Breast epithelium (tissue), 4 donors: ENCODE results near the gene RAB8A. TPM values are rescaled to one million over a fixed set of nuclear protein-coding genes. Genes with fewer than 3 reads are reported as not detected.
"Not testable (repeated sequence)": the region's sequence is repeated elsewhere in the genome, so short reads cannot be mapped to it uniquely, and the experiment has no call there.

Experiments used
- DNase-seq, 2 donors: peaks; one replicate each; pipeline ENCODE4 v3.0.0-alpha.2; 2019; ENCODE audit warnings: low spot score in 2 of 2
- H3K27ac ChIP-seq, 2 donors: fragments of 200-600 bp; sonication (generic) in 1 of 2; one replicate each; pipeline ENCODE4 v1.5.1; 2016 to 2019; ENCODE audit warnings: mild to moderate bottlenecking in 1 of 2
- H3K27me3 ChIP-seq, 2 donors: fragments of 200-600 bp; sonication (generic) in 1 of 2; one replicate each; pipeline versions ENCODE4 v1.5.1 to v1.6.0; 2017 to 2019; ENCODE audit warnings: control low read depth in 1 of 2, mild to moderate bottlenecking in 1 of 2
- H3K36me3 ChIP-seq: fragments of 200-600 bp; one replicate; pipeline ENCODE4 v1.5.1; 2019
- H3K4me1 ChIP-seq, 2 donors: fragments of 200-600 bp; sonication (generic); one replicate each; pipeline ENCODE4 v1.5.1; 2016 to 2019; ENCODE audit warnings: control low read depth in 1 of 2
- H3K4me3 ChIP-seq, 3 donors: fragments of 200-600 bp; sonication (generic); 1 replicate in 2 of 3; 2 replicates in 1 of 3; pipeline ENCODE4 v1.5.1; 2016 to 2019; ENCODE audit warnings: mild to moderate bottlenecking in 3 of 3, moderate library complexity in 2 of 3
- H3K9me3 ChIP-seq, 2 donors: fragments of 200-600 bp; sonication (generic) in 1 of 2; one replicate each; pipeline ENCODE4 v1.5.1; 2016 to 2019; ENCODE audit warnings: control low read depth in 1 of 2
- POLR2A ChIP-seq: fragments of 450-650 bp; IDR thresholded peaks from one replicate; pipeline ENCODE4 v1.6.1; 2016; ENCODE audit warnings: antibody characterized with exemption, mild to moderate bottlenecking, moderate library complexity
- POLR2AphosphoS5 ChIP-seq, 3 donors: sonication (generic); formaldehyde crosslinking; IDR thresholded peaks; one replicate each; pipeline ENCODE4 v1.6.1; 2017; ENCODE audit warnings: antibody characterized with exemption in 3 of 3
- intact Hi-C: fragments of 100-400 bp; cut with DNase I; formaldehyde crosslinking; loops from one replicate; pipeline ENCODE4 v1.15.1; 2023; ENCODE audit warnings: low total_unique reads
- total RNA-seq, 3 donors: library from RNA; depleted of rRNA; stranded (reverse); fragments of >200 nt; gene quantifications; one replicate each; pipeline ENCODE4 v1.1.0, GENCODE V29; 2016
- TF ChIP-seq, protein P1 (sequence below), 3 donors: fragments of 450-650 bp; IDR thresholded peaks; one replicate each; pipeline ENCODE4 v1.5.1; 2016 to 2017; ENCODE audit warnings: antibody characterized with exemption in 3 of 3, mild to moderate bottlenecking in 3 of 3, moderate library complexity in 3 of 3

The RAB8A gene
- total RNA-seq, 3 donors from 2014 or later = 34.7 to 40.6 (median 38.8) TPM

DNA sequence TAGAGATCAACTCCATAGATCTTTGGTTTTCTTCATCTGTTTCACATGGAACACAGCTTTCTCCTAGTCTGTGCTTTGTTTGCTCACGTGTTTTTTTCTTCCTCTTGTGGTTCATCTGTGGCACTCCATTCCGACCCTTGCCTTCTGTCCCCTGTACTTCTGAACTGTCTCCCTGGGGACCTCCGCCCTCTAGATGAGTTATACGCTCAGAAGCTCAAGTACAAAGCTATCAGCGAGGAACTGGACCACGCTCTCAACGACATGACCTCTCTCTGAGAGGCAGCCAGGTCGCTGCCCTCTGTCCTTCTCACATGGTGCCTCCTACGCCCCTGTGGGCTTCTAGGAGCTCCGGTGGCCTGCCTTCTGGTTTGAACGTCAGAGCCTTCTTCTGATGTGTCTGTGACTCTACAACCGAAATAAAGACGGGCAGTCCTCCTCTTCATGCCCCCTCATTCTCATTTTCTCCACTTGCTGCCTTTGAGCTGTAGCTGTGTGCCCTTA is 16.6 kb upstream of the RAB8A start:
- Histone ChIP-seq H3K27ac (peak overlapping the region; percentile 58 to 85), H3K4me1 (no peaks in the 10 kb centered on the region)
- no peak for DNase-seq

DNA sequence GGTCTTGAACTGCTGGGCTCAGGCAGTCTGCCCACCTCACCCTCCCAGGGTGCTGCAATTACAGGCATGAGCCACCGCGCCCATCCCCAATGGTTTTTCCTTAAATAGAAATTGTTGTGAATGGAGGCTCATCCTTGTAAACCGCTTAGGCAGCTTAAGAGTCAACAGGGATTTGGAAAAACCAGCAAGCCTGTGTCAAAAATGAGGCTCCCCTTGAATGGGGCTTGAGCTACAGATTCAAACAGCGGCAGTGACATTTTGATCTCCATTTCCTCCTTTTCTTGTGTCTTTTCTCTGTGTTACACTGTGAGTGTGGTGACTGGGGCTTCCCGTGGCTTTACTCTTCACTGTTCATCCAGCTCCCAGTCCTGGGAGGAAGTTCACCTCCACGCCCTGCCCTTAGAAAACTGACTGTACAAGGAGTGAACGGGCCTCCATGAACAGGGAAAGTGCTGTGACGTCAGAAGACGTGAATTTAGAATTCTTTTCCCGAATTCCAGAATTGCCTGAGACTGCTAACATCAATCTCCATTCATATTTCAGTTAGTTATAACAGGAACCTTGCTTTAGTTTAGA is 15.3 kb upstream of the RAB8A start:
- no peaks in the 10 kb centered on the region for H3K9me3 ChIP-seq
- no peaks in the 10 kb centered on the region for H3K27me3 ChIP-seq
- no peaks in the 10 kb centered on the region for H3K36me3 ChIP-seq
- H3K4me1 ChIP-seq = no peaks in the 10 kb centered on the region
- H3K27ac ChIP-seq = peak overlapping the region; percentile 50 to 58
- H3K4me3 ChIP-seq = no peak overlapping the region
- DNase-seq = no peak
- TF ChIP-seq, protein P1, sequence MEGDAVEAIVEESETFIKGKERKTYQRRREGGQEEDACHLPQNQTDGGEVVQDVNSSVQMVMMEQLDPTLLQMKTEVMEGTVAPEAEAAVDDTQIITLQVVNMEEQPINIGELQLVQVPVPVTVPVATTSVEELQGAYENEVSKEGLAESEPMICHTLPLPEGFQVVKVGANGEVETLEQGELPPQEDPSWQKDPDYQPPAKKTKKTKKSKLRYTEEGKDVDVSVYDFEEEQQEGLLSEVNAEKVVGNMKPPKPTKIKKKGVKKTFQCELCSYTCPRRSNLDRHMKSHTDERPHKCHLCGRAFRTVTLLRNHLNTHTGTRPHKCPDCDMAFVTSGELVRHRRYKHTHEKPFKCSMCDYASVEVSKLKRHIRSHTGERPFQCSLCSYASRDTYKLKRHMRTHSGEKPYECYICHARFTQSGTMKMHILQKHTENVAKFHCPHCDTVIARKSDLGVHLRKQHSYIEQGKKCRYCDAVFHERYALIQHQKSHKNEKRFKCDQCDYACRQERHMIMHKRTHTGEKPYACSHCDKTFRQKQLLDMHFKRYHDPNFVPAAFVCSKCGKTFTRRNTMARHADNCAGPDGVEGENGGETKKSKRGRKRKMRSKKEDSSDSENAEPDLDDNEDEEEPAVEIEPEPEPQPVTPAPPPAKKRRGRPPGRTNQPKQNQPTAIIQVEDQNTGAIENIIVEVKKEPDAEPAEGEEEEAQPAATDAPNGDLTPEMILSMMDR (IDR thresholded peaks at IDR 0.05) = no peak
- TF ChIP-seq POLR2AphosphoS5 (IDR thresholded peaks at IDR 0.05) (peak in 1 of 3 donors; percentile 27), POLR2A (no peak)
- intact Hi-C loops = no loop called here

More for the DNA sequence above, 16.6 kb upstream of the RAB8A start:
- intact Hi-C loops = no loop called here
- Histone ChIP-seq H3K4me3 (no peak overlapping the region), H3K36me3 (no peaks in the 10 kb centered on the region), H3K9me3 (no peaks in the 10 kb centered on the region), H3K27me3 (no peaks in the 10 kb centered on the region)
- TF ChIP-seq, protein P1 (IDR thresholded peaks at IDR 0.05) = no peak
- peak in 1 of 3 donors; percentile 36 for TF ChIP-seq POLR2AphosphoS5 (IDR thresholded peaks at IDR 0.05)

DNA sequence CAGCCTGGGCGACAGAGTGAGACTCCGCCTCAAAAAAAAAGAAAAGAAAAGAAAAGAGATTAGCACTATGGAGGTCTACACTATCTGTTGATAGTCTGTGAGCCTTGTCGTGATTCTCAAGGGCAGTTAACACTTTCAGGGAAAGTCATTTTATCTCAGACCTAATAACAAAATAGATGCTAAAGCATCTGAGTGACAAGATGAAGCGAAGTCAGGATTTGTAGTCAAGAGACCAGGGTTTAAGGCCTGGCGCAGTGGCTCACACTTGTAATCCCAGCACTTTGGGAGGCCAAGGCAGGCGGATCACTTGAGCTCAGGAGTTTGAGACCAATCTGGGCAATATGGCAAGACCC is 13.3 kb upstream of the RAB8A start:
- Histone ChIP-seq H3K4me3 (no peak overlapping the region), H3K9me3 (no peaks in the 10 kb centered on the region), H3K4me1 (no peaks in the 10 kb centered on the region), H3K27me3 (no peaks in the 10 kb centered on the region), H3K27ac (peak overlapping the region; percentile 74 to 78), H3K36me3 (peaks cover 4% of the 10 kb centered on the region)
- no peak for DNase-seq
- intact Hi-C loops = no loop called here
- no peak for TF ChIP-seq POLR2AphosphoS5 (IDR thresholded peaks at IDR 0.05)
- TF ChIP-seq, protein P1 (IDR thresholded peaks at IDR 0.05) = no peak
- no peak for TF ChIP-seq POLR2A

DNA sequence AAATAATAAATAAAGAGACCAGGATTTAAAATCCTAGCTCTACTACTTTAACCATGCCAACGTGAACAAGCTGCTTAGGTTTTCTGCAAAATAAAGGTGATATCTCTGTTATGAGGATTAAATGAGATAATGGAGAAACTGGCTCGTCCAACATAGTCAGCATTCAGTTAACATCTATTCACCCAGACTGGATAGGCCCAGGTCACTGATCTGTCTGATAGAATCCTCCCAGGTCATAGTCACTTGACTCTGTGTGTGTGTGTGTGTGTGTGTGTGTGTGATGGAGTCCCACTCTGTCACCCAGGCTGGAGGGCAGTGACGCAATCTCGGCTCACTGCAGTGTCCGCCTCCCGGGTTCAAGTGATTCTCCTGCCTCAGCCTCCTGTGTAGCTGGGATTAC is 12.9 kb upstream of the RAB8A start:
- DNase-seq = no peak
- H3K9me3 ChIP-seq = no peaks in the 10 kb centered on the region
- H3K4me1 ChIP-seq = no peaks in the 10 kb centered on the region
- H3K27ac ChIP-seq = peak overlapping the region in 1 of 2 donors; percentile 74
- peaks cover 4% of the 10 kb centered on the region for H3K36me3 ChIP-seq
- no peak overlapping the region for H3K4me3 ChIP-seq
- intact Hi-C loops = no loop called here
- H3K27me3 ChIP-seq = no peaks in the 10 kb centered on the region
- TF ChIP-seq POLR2AphosphoS5 (IDR thresholded peaks at IDR 0.05) (no peak), POLR2A (no peak)
- TF ChIP-seq, protein P1 (IDR thresholded peaks at IDR 0.05) = no peak

DNA sequence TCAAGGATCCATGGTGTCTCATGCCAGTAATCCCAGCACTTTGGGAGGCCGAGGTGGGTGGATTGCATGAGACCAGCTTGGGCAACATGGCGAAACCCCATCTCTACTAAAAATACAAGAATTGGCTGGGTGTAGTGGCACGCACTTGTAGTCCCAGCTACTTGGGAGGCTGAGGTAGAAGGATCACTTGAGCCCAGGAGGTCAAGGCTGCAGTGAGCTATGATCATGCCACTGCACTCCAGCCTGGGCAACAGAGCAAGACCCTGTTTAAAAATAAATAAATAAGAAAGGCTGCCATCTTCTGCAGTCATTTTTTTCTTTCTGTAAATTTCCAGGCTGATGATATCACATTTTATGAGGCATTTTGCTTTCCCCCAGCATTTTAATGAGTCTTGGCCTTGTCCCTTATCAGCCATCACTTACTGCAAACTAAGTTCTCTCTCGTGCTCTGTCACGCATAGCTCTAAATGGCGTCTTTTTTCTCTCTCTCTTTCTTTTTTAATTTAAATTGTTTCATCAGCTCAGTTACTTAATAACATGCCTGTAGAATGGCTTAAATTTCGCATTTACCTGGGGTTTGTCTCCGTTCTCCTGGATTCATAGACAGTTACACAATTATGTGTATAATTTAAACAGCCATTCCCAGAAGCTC is 12.2 kb upstream of the RAB8A start:
- DNase-seq, H3K27ac ChIP-seq, H3K4me3 ChIP-seq, H3K27me3 ChIP-seq, H3K9me3 ChIP-seq, H3K36me3 ChIP-seq, H3K4me1 ChIP-seq, intact Hi-C loops: not testable (repeated sequence)
